ENCODE results near the gene CALD1.

The CALD1 gene

DNA sequence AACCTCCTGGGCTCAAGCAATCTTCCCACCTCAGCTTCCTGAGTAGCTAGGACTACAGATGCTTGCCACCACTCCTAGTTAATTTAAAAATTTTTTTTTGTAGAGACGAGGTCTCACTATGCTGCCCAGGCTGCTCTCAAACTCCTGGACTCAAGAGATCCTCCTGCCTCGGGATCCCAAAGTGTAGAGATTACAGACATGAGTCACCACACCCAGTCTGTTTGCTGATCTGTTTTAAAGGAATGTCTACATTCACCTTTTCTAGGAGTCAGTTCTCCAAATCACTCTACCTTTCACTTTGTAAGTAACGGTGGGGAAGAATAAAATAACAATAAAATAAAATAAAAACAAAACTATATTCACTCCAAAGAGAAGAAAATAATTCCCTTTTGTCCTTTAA, 120.3 kb downstream of the CALD1 start:
- TF ChIP-seq, protein P1, sequence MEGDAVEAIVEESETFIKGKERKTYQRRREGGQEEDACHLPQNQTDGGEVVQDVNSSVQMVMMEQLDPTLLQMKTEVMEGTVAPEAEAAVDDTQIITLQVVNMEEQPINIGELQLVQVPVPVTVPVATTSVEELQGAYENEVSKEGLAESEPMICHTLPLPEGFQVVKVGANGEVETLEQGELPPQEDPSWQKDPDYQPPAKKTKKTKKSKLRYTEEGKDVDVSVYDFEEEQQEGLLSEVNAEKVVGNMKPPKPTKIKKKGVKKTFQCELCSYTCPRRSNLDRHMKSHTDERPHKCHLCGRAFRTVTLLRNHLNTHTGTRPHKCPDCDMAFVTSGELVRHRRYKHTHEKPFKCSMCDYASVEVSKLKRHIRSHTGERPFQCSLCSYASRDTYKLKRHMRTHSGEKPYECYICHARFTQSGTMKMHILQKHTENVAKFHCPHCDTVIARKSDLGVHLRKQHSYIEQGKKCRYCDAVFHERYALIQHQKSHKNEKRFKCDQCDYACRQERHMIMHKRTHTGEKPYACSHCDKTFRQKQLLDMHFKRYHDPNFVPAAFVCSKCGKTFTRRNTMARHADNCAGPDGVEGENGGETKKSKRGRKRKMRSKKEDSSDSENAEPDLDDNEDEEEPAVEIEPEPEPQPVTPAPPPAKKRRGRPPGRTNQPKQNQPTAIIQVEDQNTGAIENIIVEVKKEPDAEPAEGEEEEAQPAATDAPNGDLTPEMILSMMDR (IDR thresholded peaks at IDR 0.05; ENCODE audit: low read depth, low read length), result no peak
- H3K4me3 ChIP-seq (ENCODE audit: low read depth, low read length), result no peak overlapping the region

DNA sequence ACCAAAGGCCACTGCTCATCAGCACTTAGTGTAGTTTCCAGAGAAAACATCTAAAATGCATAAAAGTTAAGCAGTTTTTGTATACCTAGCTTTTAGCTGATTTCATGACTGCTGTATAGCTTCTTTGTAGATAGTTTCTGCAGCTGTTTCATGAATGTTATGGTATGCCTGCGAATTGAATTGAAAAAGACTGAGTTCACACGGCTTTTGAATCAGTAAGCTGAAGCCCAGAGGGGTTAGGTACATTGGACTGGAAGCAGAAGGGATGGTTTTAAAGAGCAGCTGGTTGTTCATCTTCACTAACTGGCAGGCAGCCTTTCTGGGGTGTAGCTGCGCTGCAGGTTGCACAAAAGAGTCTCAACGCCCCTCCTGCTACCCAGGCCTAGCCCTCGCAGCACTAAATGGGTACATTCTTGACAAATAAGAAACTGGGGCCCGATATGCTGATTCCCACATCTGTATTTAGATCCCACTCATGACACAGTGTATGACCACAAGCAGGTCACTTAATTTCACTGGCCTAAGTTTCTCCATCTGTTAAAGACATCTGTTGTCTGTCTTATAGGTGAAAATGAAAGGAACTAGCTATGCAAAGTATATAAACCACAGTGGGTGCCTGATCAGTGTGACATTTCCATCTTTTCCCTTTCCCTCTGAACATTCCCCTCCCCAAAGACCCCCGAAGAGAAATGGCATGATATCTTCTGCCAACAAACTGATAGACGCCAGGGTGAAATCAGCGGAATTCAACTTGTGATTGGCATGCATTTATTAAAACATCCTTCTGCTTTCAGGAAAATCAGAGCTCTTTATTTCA, 120.9 kb downstream of the CALD1 start:
- TF ChIP-seq, protein P1 (IDR thresholded peaks at IDR 0.05; ENCODE audit: low read depth, low read length), result no peak
- H3K4me3 ChIP-seq (ENCODE audit: low read depth, low read length), result no peak overlapping the region

DNA sequence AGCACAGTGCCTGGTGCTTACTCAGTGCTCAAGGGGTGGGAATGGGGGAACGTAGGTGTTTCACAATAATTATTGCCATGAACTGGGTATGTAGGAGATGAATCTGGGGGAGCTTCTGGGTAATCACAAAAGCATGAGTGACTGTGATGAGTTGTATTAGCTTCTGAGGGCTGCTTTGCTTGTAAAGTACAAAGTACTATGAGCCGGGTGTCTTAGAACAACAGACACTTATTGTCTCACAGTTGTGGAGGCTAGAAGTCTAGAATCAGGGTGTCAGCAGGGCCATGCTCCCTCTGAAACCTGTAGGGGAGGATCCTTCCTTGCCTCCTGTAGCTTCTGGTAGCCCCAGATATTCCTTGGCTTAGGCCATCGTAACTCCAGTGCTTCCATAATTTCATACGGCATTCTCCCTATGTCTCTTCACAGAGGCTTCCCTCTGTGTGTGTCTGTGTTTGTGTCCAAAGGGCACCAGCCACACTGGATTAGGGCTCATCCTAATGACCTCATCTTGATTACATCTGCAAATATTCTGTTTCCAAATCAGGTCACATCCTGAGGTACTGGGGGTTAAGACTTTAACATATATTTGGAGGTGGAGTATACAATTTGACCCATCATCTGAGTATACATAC, 122.1 kb downstream of the CALD1 start:
- no peak overlapping the region for H3K4me3 ChIP-seq (ENCODE audit: low read depth, low read length)
- TF ChIP-seq, protein P1 (IDR thresholded peaks at IDR 0.05; ENCODE audit: low read depth, low read length), result no peak

DNA sequence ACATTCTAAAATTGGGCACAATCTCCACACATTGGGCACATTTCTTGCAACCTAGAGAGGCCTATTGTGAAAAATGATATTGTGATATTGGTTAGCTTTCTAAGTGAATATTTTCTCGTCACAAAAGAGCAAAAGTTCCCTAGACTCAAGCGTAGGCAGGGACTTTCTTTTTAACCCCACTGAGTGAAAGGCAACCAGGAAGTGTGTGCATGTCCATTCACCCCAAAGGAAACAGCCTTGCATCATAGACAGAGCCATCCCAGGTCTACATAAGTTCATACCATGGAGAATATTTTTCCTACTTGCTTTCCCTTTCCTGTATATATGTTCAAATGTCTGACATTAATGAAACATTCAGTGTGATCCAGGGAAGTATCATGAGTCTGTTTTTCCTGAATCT, 122.6 kb downstream of the CALD1 start:
- no peak overlapping the region for H3K4me3 ChIP-seq (ENCODE audit: low read depth, low read length)
- TF ChIP-seq, protein P1 (IDR thresholded peaks at IDR 0.05; ENCODE audit: low read depth, low read length), result no peak

DNA sequence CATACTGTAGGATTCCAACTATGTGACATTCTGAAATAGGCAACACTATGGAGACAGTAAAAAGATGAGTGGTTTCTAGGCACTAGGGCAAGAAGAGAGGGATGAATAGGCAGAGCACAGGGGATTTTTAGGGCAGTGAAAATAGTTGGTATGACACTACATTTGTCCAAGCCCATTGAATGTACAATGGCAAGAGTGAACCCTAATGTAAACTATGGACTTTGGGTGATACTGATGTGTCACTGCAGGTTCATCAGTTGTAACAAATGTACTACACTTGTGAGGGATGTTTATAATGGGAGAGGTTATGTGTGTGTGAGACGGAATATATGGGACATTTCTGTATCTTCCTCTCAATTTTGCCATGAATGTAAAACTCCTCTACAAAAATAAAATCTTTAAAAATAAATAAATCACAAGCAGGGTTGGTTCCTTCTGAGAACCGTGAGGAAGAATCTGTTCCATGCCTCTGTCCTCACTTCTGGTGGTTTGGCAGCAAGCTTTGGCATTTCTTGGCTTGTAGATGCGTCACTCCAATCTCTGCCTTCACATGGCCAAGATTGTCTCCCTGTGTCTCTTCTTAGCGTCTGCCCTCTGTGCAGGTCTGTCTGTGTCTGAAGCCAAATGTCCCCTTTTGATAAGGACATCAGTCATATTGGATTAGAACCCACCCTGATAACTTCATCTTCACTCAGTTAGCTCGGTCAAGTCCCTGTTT, 123.8 kb downstream of the CALD1 start:
- TF ChIP-seq, protein P1 (IDR thresholded peaks at IDR 0.05; ENCODE audit: low read depth, low read length), result no peak
- H3K4me3 ChIP-seq (ENCODE audit: low read depth, low read length), result no peak overlapping the region

DNA sequence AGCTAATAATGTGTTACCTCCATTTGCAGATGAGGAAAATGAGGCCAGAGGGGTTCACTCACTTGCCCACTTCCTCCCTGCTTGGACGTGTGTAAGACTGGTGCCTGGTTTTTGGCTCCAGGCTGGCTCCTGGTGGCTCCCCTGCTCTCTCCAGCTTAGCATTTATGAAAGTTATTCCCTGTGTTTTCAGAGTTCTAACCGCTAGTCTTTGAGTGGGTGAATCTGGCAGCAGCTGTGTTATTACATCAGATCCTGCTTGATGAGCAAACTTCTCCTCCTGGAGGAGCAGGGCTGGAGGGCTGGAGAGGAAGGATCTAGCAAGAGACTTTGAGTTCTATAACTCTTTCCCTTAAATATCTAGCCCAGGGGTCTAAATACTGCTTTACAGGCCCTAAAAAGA, 125.9 kb downstream of the CALD1 start:
- TF ChIP-seq, protein P1 (IDR thresholded peaks at IDR 0.05; ENCODE audit: low read depth, low read length), result peak; percentile 39; the same call in 1 of the 2 replicates
- H3K4me3 ChIP-seq (ENCODE audit: low read depth, low read length), result no peak overlapping the region
